Ascending aorta (tissue), 2 donors: ENCODE results near the gene NPAS3. TPM values are rescaled to one million over a fixed set of nuclear protein-coding genes. Genes with fewer than 3 reads are reported as not detected.

Experiments
- DNase-seq, 2 donors: peaks; one replicate each; pipeline ENCODE4 v3.0.0-alpha.2; 2019; ENCODE audit warnings: low spot score in 2 of 2
- H3K27ac ChIP-seq, 2 donors: fragments of 200-600 bp; sonication (generic); one replicate each; pipeline ENCODE4 v1.5.1; 2016 to 2017; ENCODE audit warnings: mild to moderate bottlenecking in 1 of 2
- H3K27me3 ChIP-seq: fragments of 200-600 bp; sonication (generic); one replicate; pipeline ENCODE4 v1.5.1; 2017
- H3K36me3 ChIP-seq, 2 donors: fragments of 200-600 bp; sonication (generic); one replicate each; pipeline ENCODE4 v1.5.1; 2016
- H3K4me1 ChIP-seq, 2 donors: fragments of 200-600 bp; sonication (generic); one replicate each; pipeline ENCODE4 v1.5.1; 2016 to 2017; ENCODE audit warnings: mild to moderate bottlenecking in 1 of 2
- H3K4me3 ChIP-seq, 2 donors: fragments of 200-600 bp; sonication (generic); one replicate each; pipeline ENCODE4 v1.5.1; 2016 to 2017; ENCODE audit warnings: mild to moderate bottlenecking in 1 of 2
- H3K9me3 ChIP-seq, 2 donors: fragments of 200-600 bp; sonication (generic); one replicate each; pipeline ENCODE4 v1.5.1; 2016
- intact Hi-C: fragments of 100-400 bp; cut with DNase I; formaldehyde crosslinking; loops from one replicate; pipeline ENCODE4 v1.15.1; 2023
- total RNA-seq: library from RNA; depleted of rRNA; stranded (reverse); fragments of >200 nt; gene quantifications from one replicate; pipeline ENCODE4 v1.1.0, GENCODE V29; 2016
- TF ChIP-seq, protein P1 (sequence below), 3 experiments: fragments of 200-600 bp in 2 of 3; fragments of 450-650 bp in 1 of 3; sonication (generic) in 2 of 3; IDR thresholded peaks; one replicate each; pipeline ENCODE4 v1.5.1; 2016 to 2019; ENCODE audit warnings: antibody characterized with exemption in 3 of 3, mild to moderate bottlenecking in 1 of 3, moderate library complexity in 1 of 3

Gene NPAS3
- total RNA-seq, 1 donor from 2014 or later, result not detected

DNA sequence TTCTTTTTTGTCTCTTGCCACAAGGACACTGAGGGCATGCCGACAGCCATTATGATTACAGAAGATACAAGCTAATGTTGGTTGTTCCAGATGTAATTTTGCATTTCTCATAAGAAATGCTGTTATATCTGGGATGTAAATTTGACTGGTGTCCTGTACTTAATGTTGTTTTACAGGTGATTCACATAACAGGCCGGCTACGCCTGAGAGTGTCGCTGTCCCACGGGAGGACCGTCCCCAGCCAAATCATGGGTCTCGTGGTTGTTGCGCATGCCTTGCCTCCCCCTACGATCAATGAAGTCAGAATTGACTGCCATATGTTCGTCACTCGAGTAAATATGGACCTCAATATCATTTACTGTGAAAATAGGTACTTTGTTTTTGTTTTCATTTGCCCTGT, 835.5 kb downstream of the NPAS3 start:
- DNase-seq, result no peak
- H3K27ac ChIP-seq, result no peak overlapping the region
- H3K27me3 ChIP-seq, result no peaks in the 10 kb centered on the region
- intact Hi-C loops, result no loop called here
- TF ChIP-seq, protein P1, sequence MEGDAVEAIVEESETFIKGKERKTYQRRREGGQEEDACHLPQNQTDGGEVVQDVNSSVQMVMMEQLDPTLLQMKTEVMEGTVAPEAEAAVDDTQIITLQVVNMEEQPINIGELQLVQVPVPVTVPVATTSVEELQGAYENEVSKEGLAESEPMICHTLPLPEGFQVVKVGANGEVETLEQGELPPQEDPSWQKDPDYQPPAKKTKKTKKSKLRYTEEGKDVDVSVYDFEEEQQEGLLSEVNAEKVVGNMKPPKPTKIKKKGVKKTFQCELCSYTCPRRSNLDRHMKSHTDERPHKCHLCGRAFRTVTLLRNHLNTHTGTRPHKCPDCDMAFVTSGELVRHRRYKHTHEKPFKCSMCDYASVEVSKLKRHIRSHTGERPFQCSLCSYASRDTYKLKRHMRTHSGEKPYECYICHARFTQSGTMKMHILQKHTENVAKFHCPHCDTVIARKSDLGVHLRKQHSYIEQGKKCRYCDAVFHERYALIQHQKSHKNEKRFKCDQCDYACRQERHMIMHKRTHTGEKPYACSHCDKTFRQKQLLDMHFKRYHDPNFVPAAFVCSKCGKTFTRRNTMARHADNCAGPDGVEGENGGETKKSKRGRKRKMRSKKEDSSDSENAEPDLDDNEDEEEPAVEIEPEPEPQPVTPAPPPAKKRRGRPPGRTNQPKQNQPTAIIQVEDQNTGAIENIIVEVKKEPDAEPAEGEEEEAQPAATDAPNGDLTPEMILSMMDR (IDR thresholded peaks at IDR 0.05), result no peak
- no peaks in the 10 kb centered on the region for H3K36me3 ChIP-seq
- no peak overlapping the region for H3K4me3 ChIP-seq
- no peaks in the 10 kb centered on the region for H3K4me1 ChIP-seq
- H3K9me3 ChIP-seq, result no peaks in the 10 kb centered on the region

DNA sequence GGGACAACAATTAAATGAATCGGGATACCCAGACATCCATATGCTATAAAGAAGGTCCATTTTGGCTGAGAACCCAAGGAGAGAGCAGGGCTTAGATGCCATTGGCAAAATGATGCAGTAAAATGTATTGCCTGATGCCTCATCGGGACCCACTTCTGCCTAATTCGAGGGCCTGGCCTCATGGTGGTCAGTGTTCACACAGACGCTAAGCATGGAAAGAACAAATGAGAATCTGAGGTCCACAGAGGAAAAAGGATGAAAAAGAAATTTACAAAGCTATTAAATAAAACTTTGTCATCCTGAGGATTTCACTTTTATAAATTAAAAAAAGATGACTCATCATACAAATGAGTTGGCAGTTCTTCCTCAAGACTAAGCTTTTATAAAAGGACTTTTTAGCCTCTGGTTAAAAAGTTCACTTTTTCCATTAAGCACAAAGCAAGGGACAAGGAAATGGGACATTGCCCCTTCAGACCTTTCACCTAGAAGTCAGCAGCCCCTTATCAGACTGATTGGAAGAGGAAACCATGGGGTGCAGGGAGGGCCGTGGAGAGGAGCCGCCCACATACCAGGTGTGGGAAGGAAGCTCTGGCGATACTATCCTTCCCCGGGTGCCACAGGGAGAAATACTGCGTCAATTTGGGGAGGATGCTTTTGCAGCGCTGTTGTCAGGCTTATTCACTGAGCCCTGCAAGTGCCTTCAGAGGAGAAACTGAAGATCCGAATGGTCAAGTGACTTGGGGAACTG, 836.2 kb downstream of the NPAS3 start:
- TF ChIP-seq, protein P1 (IDR thresholded peaks at IDR 0.05), result no peak
- no peak overlapping the region for H3K27ac ChIP-seq
- H3K4me3 ChIP-seq, result no peak overlapping the region
- no peaks in the 10 kb centered on the region for H3K27me3 ChIP-seq
- H3K9me3 ChIP-seq, result no peaks in the 10 kb centered on the region
- no peaks in the 10 kb centered on the region for H3K4me1 ChIP-seq
- intact Hi-C loops, result no loop called here
- no peaks in the 10 kb centered on the region for H3K36me3 ChIP-seq
- no peak for DNase-seq

DNA sequence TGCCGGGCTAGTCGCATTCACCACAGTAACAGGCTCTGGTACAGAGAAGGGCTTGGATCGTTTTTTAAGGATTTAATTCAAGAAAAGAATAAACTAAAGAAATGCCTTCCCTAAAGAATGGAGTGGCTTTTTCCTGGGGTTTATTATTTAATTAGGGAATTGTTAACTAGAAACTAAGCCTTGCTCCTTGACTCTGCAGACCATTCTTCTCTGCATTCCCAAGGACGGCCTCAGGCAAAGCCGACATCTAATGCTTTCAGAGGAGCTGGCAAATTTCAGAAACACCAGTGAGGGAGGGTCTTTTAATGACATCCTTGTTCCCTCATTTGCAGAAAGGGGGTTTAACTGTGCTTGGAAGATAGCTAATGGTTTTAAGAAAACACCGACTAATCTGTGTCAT, 838.2 kb downstream of the NPAS3 start:
- Histone ChIP-seq H3K36me3 (no peaks in the 10 kb centered on the region), H3K4me3 (no peak overlapping the region), H3K4me1 (no peaks in the 10 kb centered on the region), H3K27ac (no peak overlapping the region), H3K27me3 (no peaks in the 10 kb centered on the region), H3K9me3 (no peaks in the 10 kb centered on the region)
- DNase-seq, result no peak
- TF ChIP-seq, protein P1 (IDR thresholded peaks at IDR 0.05), result no peak
- intact Hi-C loops, result no loop called here

GRCh38 chr14:33777681-33778080, 839.0 kb downstream of the NPAS3 start:
- Histone ChIP-seq H3K27me3 (no peaks in the 10 kb centered on the region), H3K27ac (no peak overlapping the region), H3K36me3 (no peaks in the 10 kb centered on the region), H3K4me1 (no peaks in the 10 kb centered on the region), H3K9me3 (no peaks in the 10 kb centered on the region), H3K4me3 (no peak overlapping the region)
- intact Hi-C loops, result no loop called here
- TF ChIP-seq, protein P1 (IDR thresholded peaks at IDR 0.05), result no peak
- no peak for DNase-seq

DNA sequence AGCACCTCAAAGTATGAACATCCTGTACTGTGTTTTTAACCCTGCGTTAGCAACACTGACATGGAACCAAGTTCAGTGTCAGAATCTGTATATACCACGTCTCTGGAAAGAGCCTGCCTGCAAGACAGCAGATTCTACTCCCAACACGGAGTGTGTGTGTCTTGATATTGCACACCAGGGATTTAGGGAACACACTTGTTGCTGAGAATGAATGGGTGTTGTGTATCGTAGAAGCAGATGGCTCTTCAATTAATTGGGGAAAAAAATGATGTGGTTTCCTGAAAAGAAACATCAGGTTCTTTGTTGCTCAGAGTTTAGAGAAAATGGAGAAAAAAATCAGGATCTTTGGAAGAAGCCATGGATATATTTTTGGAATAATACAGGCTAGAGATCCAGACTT, 841.4 kb downstream of the NPAS3 start:
- Histone ChIP-seq H3K4me3 (no peak overlapping the region), H3K27ac (no peak overlapping the region), H3K9me3 (no peaks in the 10 kb centered on the region), H3K36me3 (no peaks in the 10 kb centered on the region), H3K27me3 (no peaks in the 10 kb centered on the region), H3K4me1 (no peaks in the 10 kb centered on the region)
- TF ChIP-seq, protein P1 (IDR thresholded peaks at IDR 0.05), result no peak
- intact Hi-C loops, result no loop called here
- DNase-seq, result no peak
